ENCODE results near the gene CDC73.

- TF ChIP-seq CTCF (IDR thresholded peaks at IDR 0.05): no peak
- TF ChIP-seq POLR2AphosphoS5 (IDR thresholded peaks at IDR 0.05): no peak
- TF ChIP-seq EP300 (IDR thresholded peaks at IDR 0.05; ENCODE audit: low read depth): no peak
These were observed 11.6 kb upstream of the CDC73 start for GRCh38 chr1:193110246-193110645.

Measured in transverse colon (tissue), 4 donors.